22Rv1 (cell line): ENCODE data around the gene HS1BP3.

Source experiments
- H3K27ac ChIP-seq: fragments of 450-650 bp; 2 replicates; pipeline ENCODE4 v1.5.1; 2017
- ZFX ChIP-seq: fragments of 450-650 bp; IDR thresholded peaks from 2 replicates; pipeline ENCODE4 v1.6.1; 2017; ENCODE audit warnings: antibody characterized with exemption, borderline replicate concordance
- TF ChIP-seq, protein P1 (sequence below): fragments of 450-650 bp; IDR thresholded peaks from 2 replicates; pipeline ENCODE4 v1.5.1; 2017; ENCODE audit warnings: mild to moderate bottlenecking

HS1BP3 gene

DNA sequence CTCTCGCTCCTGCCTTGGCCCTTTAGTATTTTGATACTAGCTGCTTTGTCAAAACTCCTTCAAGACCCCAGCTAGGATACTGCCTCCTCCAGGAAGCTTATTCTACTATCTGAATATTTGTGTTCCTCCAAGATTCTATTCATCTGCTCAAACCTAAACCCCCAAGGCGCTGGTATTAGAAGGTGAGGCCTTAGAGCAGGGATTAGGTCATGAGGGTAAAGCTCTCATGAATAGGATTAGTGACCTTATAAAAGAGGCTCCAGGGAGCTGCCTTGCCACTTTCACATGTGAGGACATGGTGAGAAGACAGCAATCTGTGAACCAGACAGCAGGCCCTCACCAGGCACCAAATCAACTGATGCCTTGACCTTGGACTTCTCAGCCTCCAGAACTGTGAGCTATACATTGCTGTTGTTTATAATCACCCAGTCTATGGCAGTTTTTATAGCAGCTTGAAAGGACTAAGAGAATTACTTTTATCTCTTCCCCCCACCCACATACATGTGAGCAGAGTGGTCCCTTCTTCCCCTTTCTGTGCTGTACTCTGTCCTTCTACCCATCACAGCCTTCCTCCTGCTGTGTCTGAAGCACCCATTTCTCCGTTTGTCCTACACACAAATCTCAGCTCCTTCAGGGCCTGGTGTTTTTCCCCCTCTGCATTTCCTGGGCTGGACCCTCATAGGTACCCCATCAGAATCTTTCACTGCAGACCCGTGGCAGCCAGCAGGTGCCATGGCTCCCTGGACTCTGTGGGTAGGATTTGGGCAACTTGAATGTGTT, 54.5 kb downstream of the HS1BP3 start:
- no peak for TF ChIP-seq ZFX
- TF ChIP-seq, protein P1, sequence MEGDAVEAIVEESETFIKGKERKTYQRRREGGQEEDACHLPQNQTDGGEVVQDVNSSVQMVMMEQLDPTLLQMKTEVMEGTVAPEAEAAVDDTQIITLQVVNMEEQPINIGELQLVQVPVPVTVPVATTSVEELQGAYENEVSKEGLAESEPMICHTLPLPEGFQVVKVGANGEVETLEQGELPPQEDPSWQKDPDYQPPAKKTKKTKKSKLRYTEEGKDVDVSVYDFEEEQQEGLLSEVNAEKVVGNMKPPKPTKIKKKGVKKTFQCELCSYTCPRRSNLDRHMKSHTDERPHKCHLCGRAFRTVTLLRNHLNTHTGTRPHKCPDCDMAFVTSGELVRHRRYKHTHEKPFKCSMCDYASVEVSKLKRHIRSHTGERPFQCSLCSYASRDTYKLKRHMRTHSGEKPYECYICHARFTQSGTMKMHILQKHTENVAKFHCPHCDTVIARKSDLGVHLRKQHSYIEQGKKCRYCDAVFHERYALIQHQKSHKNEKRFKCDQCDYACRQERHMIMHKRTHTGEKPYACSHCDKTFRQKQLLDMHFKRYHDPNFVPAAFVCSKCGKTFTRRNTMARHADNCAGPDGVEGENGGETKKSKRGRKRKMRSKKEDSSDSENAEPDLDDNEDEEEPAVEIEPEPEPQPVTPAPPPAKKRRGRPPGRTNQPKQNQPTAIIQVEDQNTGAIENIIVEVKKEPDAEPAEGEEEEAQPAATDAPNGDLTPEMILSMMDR: no peak
- no peak overlapping the region for H3K27ac ChIP-seq

DNA sequence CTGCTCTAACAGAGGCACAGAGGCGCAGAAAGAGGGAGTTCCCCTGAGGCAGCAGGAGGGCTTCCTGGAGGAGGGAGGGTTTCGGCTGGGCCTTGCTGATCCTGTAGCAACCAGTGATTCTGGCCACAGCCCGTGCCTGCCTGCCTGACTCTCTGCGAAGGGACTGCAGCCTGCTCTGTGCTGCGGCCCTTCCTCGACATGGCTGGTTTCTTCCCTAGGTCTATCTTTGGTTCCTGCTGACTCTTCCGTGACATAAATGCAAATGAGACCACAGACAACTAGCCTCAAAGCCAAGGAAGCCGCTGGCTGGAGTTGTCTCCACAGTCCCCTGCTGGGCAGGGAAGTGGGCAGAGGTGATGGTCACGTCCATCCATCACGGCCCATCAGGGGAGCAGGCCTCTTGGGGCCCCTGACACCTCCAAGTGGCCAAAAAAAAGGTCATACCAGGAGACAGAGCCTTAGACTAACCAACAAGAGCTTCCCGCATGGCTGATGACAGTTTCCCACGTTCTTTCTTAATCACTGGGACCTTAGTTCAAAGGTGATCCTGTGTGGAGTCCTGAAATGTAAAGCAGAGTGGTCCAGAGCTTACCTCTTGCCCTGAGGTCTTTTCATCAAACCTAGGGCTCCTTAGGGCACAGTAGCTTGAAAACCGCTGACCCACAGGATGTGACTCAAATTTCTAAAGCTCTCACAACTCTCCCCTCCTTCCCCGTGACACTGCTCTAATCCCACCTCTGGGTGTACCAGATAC, 55.3 kb downstream of the HS1BP3 start:
- no peak overlapping the region for H3K27ac ChIP-seq
- TF ChIP-seq, protein P1: no peak
- no peak for TF ChIP-seq ZFX

DNA sequence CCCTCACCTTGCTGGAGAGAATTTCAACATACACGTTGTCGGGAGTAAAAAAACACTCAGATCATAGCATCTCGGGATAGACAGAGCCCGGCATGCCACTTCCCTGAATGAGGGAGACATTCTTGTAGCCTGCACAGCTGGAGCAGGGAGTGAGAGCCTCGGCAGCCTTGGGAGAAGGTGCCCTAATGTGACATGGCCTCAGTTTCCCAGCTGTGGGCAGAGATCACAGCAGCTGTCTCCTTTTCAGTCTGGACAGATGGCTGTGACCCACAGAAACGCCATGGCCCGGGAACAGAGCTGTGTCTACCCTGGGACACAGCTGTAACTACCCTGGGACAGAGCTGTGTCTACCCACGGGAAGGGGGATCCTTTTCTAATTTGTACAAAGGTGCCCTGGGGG, 55.9 kb downstream of the HS1BP3 start:
- TF ChIP-seq, protein P1: no peak
- TF ChIP-seq ZFX: no peak
- H3K27ac ChIP-seq: no peak overlapping the region

DNA sequence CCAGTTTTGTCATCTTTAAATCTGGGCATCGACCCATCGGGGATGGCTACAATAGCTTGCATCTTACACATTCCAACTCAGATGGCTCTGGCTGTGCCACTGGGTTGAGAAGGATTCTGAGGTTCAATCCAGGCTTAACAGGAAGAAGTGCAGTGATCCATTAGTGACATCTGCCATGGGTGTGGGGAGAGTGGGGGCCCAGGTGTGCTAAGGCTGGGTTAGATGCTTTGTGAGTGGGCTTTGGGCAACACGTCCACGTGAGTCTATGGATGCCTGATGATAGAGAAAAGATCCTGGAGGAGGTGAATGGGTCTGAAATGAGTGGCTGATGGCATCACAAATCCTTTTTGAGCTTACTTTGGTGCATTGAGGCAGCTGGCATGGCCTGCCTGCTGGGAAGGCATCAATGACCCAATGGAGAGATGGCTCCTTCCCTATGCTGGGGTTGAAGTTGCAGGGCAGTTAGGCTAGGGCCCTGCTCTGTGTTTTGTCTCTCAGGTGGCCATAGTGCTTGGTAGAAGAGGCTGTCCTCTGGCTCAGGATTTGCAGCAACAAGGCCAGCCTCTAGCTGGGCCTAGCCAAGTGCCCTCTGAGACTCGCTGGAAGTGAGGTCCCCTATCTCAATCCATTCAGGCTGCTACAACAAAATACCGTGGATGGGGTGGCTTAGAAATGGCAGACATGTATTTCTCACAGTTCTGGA, 56.7 kb downstream of the HS1BP3 start:
- no peak overlapping the region for H3K27ac ChIP-seq
- TF ChIP-seq ZFX: no peak
- TF ChIP-seq, protein P1: no peak

DNA sequence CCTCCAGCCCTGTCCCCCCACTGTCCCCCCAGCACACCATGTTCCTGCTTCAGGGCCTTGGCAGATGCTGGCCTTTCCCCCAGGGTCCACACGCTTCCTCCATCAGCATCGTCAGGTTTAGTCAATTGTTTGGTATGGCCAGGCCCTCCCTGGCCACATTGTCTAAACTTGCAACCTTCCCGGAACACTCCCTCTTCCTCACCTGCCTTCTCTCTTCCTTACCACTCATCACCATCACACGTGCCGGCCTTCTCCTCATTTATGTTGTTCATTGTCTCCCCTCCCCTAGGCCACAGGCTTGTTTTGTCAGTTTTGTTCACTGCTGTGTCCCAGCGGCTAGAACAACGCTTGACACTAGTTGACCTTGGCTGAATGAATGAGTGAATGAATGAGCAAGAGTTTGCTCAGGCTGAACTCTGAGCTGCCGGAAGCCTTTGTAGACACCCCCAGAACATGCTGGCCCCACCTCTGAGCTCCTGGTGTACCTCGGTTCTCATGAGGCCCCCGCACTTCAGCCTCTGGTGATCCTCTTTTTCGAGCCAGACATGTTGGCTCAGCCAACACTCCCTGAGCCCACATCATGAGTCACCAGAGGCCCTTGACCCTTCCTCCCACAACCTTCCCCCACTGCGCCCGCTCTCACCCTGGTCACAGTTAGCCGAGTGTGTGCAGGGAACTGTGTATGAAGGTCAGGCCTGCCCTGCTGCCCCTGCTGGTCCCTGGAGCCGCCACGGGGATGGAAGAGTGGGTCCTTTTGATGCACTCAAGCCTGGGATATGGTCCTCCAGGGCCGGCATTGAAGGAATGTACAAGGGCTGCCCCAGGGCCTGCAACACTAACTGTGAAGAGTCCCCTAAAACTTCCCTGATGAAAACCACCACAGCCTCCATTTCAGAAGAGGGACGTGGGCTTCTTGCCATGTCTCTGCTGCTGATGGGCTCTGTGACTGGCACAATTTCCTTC, 57.5 kb downstream of the HS1BP3 start:
- no peak overlapping the region for H3K27ac ChIP-seq
- TF ChIP-seq, protein P1: no peak
- TF ChIP-seq ZFX: no peak
